Left ventricle myocardium inferior (tissue), 1 donor: ENCODE measurements around the gene CAP2. TPM values are rescaled to one million over a fixed set of nuclear protein-coding genes. Genes with fewer than 3 reads are reported as not detected.
"Not testable (repeated sequence)": the region's sequence is repeated elsewhere in the genome, so short reads cannot be mapped to it uniquely, and the experiment has no call there.

Source experiments
- DNase-seq: peaks from one replicate; pipeline ENCODE4 v3.0.0-alpha.2; 2020
- H3K27ac ChIP-seq: fragments of 200-600 bp; replicated peaks from 2 replicates; pipeline ENCODE4 v1.8.0; 2021
- H3K27me3 ChIP-seq: fragments of 200-600 bp; 2 replicates; pipeline ENCODE4 v1.8.0; 2021; ENCODE audit warnings: low read depth
- H3K36me3 ChIP-seq: fragments of 200-600 bp; 2 replicates; pipeline ENCODE4 v1.8.0; 2021
- H3K4me1 ChIP-seq: fragments of 200-600 bp; 2 replicates; pipeline ENCODE4 v1.8.0; 2021
- H3K4me3 ChIP-seq: fragments of 200-600 bp; 2 replicates; pipeline ENCODE4 v1.8.0; 2021; ENCODE audit warnings: mild to moderate bottlenecking, moderate library complexity
- H3K9me3 ChIP-seq: fragments of 200-600 bp; replicated peaks from 2 replicates; pipeline ENCODE4 v1.8.0; 2021
- CTCF ChIP-seq: fragments of 200-600 bp; IDR thresholded peaks from 2 replicates; pipeline ENCODE4 v1.8.0; 2021; ENCODE audit warnings: antibody characterized with exemption, mild to moderate bottlenecking, borderline replicate concordance
- intact Hi-C: fragments of 100-400 bp; cut with micrococcal nuclease; formaldehyde crosslinking; loops from one replicate; pipeline ENCODE4 v1.11.0; 2022
- total RNA-seq: library from RNA; stranded (reverse); fragmentation: NEBNext Ultra II Directional; extraction: Animal tissue kit (Norgen Biotek cat#: 25700); gene quantifications from one replicate; pipeline ENCODE4 v1.2.1, GENCODE V29; 2021
- donor health status: DM: no; HTN: yes; CAD: no; lungs with severe emphysema.

Gene CAP2
- total RNA-seq, 1 donor from 2014 or later: 149 TPM

DNA sequence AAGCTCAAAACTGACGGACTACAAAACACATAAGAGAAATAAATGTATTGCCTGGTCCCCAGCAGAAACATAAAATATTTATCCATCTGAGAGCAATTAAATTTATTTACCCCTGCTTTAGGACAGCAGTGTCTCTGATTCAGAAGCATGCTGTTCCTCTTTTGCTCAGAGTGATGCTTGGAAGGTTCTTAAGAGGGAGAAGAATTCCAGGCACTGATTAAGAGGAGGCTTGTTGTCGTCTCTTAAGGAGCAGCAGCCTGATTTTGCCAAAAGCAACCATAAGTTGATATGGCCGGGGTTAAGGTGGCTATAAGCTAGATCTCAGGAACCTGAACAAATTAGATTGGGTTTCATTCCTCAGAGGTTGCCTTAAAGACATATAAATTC lies 25.8 kb downstream of the CAP2 start:
- H3K27me3 ChIP-seq: no peaks in the 10 kb centered on the region
- H3K9me3 ChIP-seq: no peaks in the 10 kb centered on the region
- no peak for DNase-seq
- H3K36me3 ChIP-seq: no peaks in the 10 kb centered on the region
- TF ChIP-seq CTCF: no peak
- H3K4me3 ChIP-seq: peak overlapping the region; percentile 18
- peak overlapping the region; percentile 78 for H3K27ac ChIP-seq
- intact Hi-C loops: no loop called here
- peaks cover 40% of the 10 kb centered on the region for H3K4me1 ChIP-seq

DNA sequence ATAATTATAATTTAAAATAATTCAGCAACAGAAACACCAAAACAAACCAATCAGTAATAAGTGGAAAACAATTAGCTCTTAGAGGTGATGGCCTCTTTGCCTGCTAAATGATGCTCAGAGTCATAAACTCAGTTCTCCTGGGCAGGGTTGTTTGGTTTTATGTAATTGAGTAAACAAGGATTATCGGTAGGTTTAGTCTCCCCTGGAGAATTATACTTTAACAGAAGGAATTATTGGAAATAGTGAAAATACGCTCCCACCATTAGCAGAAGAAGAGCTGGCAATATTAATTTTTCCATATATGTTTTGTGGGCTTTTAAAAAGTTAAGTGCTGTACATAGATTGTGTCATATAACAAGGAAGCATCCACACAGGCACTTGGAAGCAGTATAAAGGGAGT lies 27.0 kb downstream of the CAP2 start:
- H3K27me3 ChIP-seq: no peaks in the 10 kb centered on the region
- DNase-seq: no peak
- H3K36me3 ChIP-seq: no peaks in the 10 kb centered on the region
- H3K9me3 ChIP-seq: no peaks in the 10 kb centered on the region
- peaks cover 37% of the 10 kb centered on the region for H3K4me1 ChIP-seq
- no peak overlapping the region for H3K4me3 ChIP-seq
- no peak overlapping the region for H3K27ac ChIP-seq
- intact Hi-C loops: no loop called here
- no peak for TF ChIP-seq CTCF

DNA sequence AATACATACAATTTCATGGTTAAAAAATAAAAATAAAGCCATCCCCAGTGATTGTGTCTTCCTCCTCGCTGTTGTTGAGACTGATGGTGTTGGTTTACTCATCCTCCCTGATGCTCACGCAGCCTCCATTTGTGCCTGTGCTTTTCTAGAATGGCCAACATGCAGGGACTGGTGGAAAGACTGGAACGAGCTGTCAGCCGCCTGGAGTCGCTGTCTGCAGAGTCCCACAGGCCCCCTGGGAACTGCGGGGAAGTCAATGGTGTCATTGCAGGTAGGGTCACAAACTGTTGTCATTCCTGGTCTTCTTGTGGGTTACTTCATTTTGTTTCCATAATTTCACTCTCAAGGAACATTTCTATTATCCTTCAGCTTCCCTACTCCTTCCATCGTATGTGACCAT lies 28.0 kb downstream of the CAP2 start:
- no peak overlapping the region for H3K27ac ChIP-seq
- H3K4me3 ChIP-seq: no peak overlapping the region
- H3K4me1 ChIP-seq: peaks cover 34% of the 10 kb centered on the region
- intact Hi-C loops: no loop called here
- TF ChIP-seq CTCF: no peak
- no peaks in the 10 kb centered on the region for H3K36me3 ChIP-seq
- no peaks in the 10 kb centered on the region for H3K9me3 ChIP-seq
- DNase-seq: no peak
- no peaks in the 10 kb centered on the region for H3K27me3 ChIP-seq

GRCh38 chr6:17423026-17423425 lies 29.6 kb downstream of the CAP2 start:
- no peak overlapping the region for H3K4me3 ChIP-seq
- peak overlapping the region; percentile 1 for H3K27ac ChIP-seq
- H3K4me1 ChIP-seq: peaks cover 20% of the 10 kb centered on the region
- no peak for DNase-seq
- H3K36me3 ChIP-seq: no peaks in the 10 kb centered on the region
- no peaks in the 10 kb centered on the region for H3K9me3 ChIP-seq
- no peak for TF ChIP-seq CTCF
- H3K27me3 ChIP-seq: no peaks in the 10 kb centered on the region
- intact Hi-C loops: no loop called here

- Histone ChIP-seq H3K27me3 (no peaks in the 10 kb centered on the region), H3K36me3 (no peaks in the 10 kb centered on the region), H3K4me1 (peaks cover 17% of the 10 kb centered on the region), H3K9me3 (no peaks in the 10 kb centered on the region), H3K27ac (no peak overlapping the region), H3K4me3 (no peak overlapping the region)
- TF ChIP-seq CTCF: no peak
- DNase-seq: no peak
- intact Hi-C loops: no loop called here
Observed at GRCh38 chr6:17427062-17427461, 33.7 kb downstream of the CAP2 start.

GRCh38 chr6:17427617-17428016 lies 34.2 kb downstream of the CAP2 start:
- no peak for TF ChIP-seq CTCF
- Histone ChIP-seq H3K4me1 (peaks cover 22% of the 10 kb centered on the region), H3K9me3 (no peaks in the 10 kb centered on the region), H3K27me3 (no peaks in the 10 kb centered on the region), H3K27ac (no peak overlapping the region), H3K4me3 (no peak overlapping the region), H3K36me3 (no peaks in the 10 kb centered on the region)
- no peak for DNase-seq
- intact Hi-C loops: no loop called here

DNA sequence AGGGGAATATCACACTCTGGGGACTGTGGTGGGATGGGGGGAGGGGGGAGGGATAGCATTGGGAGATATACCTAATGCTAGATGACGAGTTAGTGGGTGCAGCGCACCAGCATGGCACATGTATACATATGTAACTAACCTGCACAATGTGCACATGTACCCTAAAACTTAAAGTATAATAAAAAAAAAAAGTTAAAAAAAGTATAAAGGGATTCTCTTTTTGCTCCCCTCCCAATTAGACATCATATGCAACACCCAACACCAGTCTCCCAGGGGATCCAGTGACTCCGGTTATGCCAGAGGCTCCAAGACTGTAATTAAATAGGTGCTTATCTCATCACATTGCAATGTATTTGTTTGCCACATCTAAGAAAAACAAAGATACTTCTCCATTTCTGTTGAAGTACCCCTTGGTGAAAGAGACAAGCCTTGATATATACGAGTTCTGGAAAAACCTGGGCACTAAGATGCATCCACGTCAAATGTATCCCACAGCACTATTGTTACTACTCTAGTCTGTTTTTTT lies 35.3 kb downstream of the CAP2 start:
- Histone ChIP-seq H3K4me1 (peaks cover 17% of the 10 kb centered on the region), H3K27ac (peak overlapping the region; percentile 54)
- H3K9me3 ChIP-seq, DNase-seq, intact Hi-C loops, H3K4me3 ChIP-seq, H3K36me3 ChIP-seq, H3K27me3 ChIP-seq: not testable (repeated sequence)
